Epithelial cell of umbilical artery (primary cell): ENCODE measurements around the gene KCNMA1. TPM values are rescaled to one million over a fixed set of nuclear protein-coding genes. Genes with fewer than 3 reads are reported as not detected.

Source experiments
- total RNA-seq: library from RNA; depleted of rRNA; stranded (reverse); fragments of >200 nt; gene quantifications from 2 replicates; pipeline ENCODE4 v1.2.3, GENCODE V29; 2014

KCNMA1 gene
- 0.32 and 1.4 TPM in 2 replicates for total RNA-seq

DNA sequence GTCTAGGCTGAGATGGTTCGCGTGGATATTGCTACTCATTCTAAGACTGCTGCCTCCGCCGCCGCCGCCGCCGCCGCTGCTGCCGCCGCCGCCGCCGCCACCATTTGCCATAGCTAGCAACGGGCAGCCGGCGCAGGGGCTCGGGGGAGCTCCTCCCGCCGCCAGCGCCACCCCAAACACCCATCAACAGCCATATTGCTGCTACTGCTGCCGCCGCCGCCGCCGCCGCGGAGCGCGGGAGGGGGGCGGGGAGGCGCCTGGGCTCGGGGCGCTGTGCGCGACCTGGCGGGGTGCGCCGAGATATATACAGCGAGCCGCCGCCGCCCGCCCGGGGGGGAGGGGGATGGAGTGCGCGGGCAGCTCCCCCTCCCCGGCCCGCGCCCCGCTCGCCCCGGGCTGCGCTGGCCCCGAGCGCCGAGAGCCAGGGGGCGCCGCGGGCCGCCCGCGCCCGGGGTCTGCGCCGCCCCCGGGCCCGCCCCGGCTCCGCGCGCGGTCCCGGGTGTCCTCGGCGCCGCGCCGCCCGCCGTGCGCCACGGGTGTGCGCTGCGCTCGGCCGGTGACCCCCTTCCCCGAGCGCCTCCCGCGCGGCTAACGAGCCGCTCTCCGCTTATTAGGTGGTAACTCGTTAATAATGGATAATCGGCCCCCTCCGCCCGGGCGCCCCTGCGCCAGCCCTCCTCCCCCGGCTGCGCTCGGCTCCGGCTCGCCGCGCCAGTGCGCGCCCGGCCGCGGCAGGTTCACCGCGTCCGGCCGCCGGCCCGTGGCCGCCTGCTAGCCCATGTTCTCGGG, at the start of gene KCNMA1:
TSS of gene KCNMA1 (minus strand) at position 277 of the 789 bp plus-strand sequence.

